GM12878 (cell line): ENCODE results near the gene GEMIN8. TPM values are rescaled to one million over a fixed set of nuclear protein-coding genes. Genes with fewer than 3 reads are reported as not detected.

ENCODE experiments used
- ATAC-seq: fragments of 200-7000 bp; cut with Tn5 transposase; 3 replicates; pipeline ENCODE4 v1.9.1; 2020; ENCODE audit warnings: mild to moderate bottlenecking, moderate library complexity
- BruUV-seq: library from RNA; stranded (reverse); fragments of 400-500 nt; replicated peaks from 2 replicates; lab custom pipeline; 2021; lab: Mats Ljungman, UMichigan
- CTCF ChIA-PET: fragments of 300-600 bp; sonication (Branson Sonifier 250); formaldehyde crosslinking; extraction: SDS; loops from one replicate; lab custom pipeline; 2021; ENCODE audit warnings: inconsistent platforms; lab: Yijun Ruan, JAX
- POLR2A ChIA-PET: fragments of 350-600 bp; formaldehyde crosslinking; extraction: SDS; loops from one replicate; lab custom pipeline; 2021; ENCODE audit warnings: inconsistent platforms; lab: Charles Lee
- RAD21 ChIA-PET: fragments of 300-600 bp; sonication (Branson Sonifier 250); formaldehyde crosslinking; loops from one replicate; lab custom pipeline; 2023; ENCODE audit warnings: antibody characterized with exemption; ENCODE audit not compliant: unreplicated experiment; lab: Charles Lee
- SMC1A ChIA-PET: fragments of 300-600 bp; sonication (Branson Sonifier 250); formaldehyde crosslinking; loops from one replicate; lab custom pipeline; 2023; ENCODE audit not compliant: unreplicated experiment, uncharacterized antibody; lab: Charles Lee
- DNase-seq: peaks from one replicate; pipeline ENCODE4 v3.0.0-alpha.2; 2011; ENCODE audit warnings: low read depth, low spot score
- FAIRE-seq: peaks from 3 replicates; lab custom pipeline; 2011; peaks lifted over from hg19 to GRCh38; lab: Jason Lieb, UNC
- H2AFZ ChIP-seq: 2 replicates; pipeline ENCODE4 v1.6.0; 2011; ENCODE audit warnings: low read depth, low read length, control low read depth; ENCODE audit not compliant: control insufficient read depth
- H3K27ac ChIP-seq: 2 replicates; pipeline ENCODE4 v1.5.1; 2011; ENCODE audit warnings: control low read depth; ENCODE audit not compliant: control insufficient read depth, insufficient read depth
- H3K27me3 ChIP-seq, 2 experiments: replicated peaks in 1 of 2; 2 replicates each; pipeline versions ENCODE4 v1.6.0 to v1.6.1; 2011; ENCODE audit warnings: low read length in 1 of 2; ENCODE audit not compliant: control insufficient read depth in 2 of 2, insufficient read depth in 2 of 2
- H3K36me3 ChIP-seq, 2 experiments: 2 replicates each; pipeline ENCODE4 v1.5.1; 2011; ENCODE audit warnings: low read length in 1 of 2; ENCODE audit not compliant: control insufficient read depth in 2 of 2, insufficient read depth in 2 of 2
- H3K4me1 ChIP-seq: 2 replicates; pipeline ENCODE4 v1.6.1; 2011; ENCODE audit warnings: mild to moderate bottlenecking, low read length, moderate library complexity, mixed read lengths; ENCODE audit not compliant: control insufficient read depth, insufficient read depth
- H3K4me2 ChIP-seq: 2 replicates; pipeline ENCODE4 v1.6.0; 2011; ENCODE audit warnings: control low read depth; ENCODE audit not compliant: control insufficient read depth, insufficient read depth
- H3K4me3 ChIP-seq: fragments of 200-600 bp; sonication (generic); 2 replicates; pipeline ENCODE4 v1.5.1; 2016
- H3K79me2 ChIP-seq: 2 replicates; pipeline ENCODE4 v1.6.0; 2011; ENCODE audit warnings: low read length; ENCODE audit not compliant: control insufficient read depth, insufficient read depth
- H3K9ac ChIP-seq: 2 replicates; pipeline ENCODE4 v1.8.0; 2011; ENCODE audit warnings: low read length, control low read depth, mixed read lengths; ENCODE audit not compliant: control insufficient read depth, insufficient read depth
- H3K9me3 ChIP-seq: replicated peaks from 3 replicates; pipeline ENCODE4 v1.5.1; 2011; ENCODE audit warnings: mild to moderate bottlenecking, low read length; ENCODE audit not compliant: control insufficient read depth, insufficient read depth
- H4K20me1 ChIP-seq: 2 replicates; pipeline ENCODE4 v1.6.0; 2011; ENCODE audit not compliant: control insufficient read depth, insufficient read depth
- ASH2L ChIP-seq: fragments of 300-600, 200-600 bp; sonication (generic); IDR thresholded peaks from 2 replicates; pipeline ENCODE4 v1.6.1; 2017; ENCODE audit warnings: low read depth, mild to moderate bottlenecking, borderline replicate concordance
- BCL11A ChIP-seq: IDR thresholded peaks from 2 replicates; pipeline ENCODE4 v1.6.1; 2011; ENCODE audit warnings: low read depth, low read length
- CBFB ChIP-seq: IDR thresholded peaks from 2 replicates; pipeline ENCODE4 v1.6.1; 2016; ENCODE audit warnings: antibody characterized with exemption, low read depth
- CEBPB ChIP-seq, 2 experiments: fragments of 150-350 bp in 1 of 2; IDR thresholded peaks; 2 replicates each; pipeline ENCODE4 v1.6.1; 2012 to 2014; ENCODE audit warnings: low read depth in 2 of 2, low read length in 2 of 2, borderline replicate concordance in 1 of 2, inconsistent platforms in 1 of 2
- CHD4 ChIP-seq: fragments of 200-600 bp; sonication (generic); IDR thresholded peaks from 2 replicates; pipeline ENCODE4 v1.6.1; 2016; ENCODE audit warnings: mild to moderate bottlenecking
- EED ChIP-seq: sonication (generic); IDR thresholded peaks from 2 replicates; pipeline ENCODE4 v1.6.1; 2016; ENCODE audit warnings: antibody characterized with exemption, low read depth
- HCFC1 ChIP-seq: fragments of 150-350 bp; IDR thresholded peaks from 2 replicates; pipeline ENCODE4 v1.6.1; 2014; ENCODE audit warnings: low read length
- MYC ChIP-seq: IDR thresholded peaks from 2 replicates; pipeline ENCODE4 v1.6.1; 2011; ENCODE audit warnings: mild to moderate bottlenecking, low read length, moderate library complexity, inconsistent platforms; ENCODE audit not compliant: insufficient read depth, insufficient replicate concordance, insufficient read length, severe bottlenecking
- RFX5 ChIP-seq: IDR thresholded peaks from 2 replicates; pipeline ENCODE4 v1.6.1; 2011; ENCODE audit warnings: low read depth, low read length, improper control_type of control experiment
- SIX5 ChIP-seq: IDR thresholded peaks from 2 replicates; pipeline ENCODE4 v1.6.1; 2011; ENCODE audit warnings: mild to moderate bottlenecking, low read depth, low read length, moderate library complexity; ENCODE audit not compliant: severe bottlenecking
- SP1 ChIP-seq: IDR thresholded peaks from one replicate; pipeline ENCODE4 v1.6.1; 2011; ENCODE audit warnings: low read depth, low read length
- YBX1 ChIP-seq: fragments of 450-650 bp; IDR thresholded peaks from 2 replicates; pipeline ENCODE4 v1.6.1; 2016; ENCODE audit warnings: antibody characterized with exemption
- YY1 ChIP-seq: IDR thresholded peaks from 2 replicates; pipeline ENCODE4 v1.6.1; 2011; ENCODE audit warnings: low read depth, mild to moderate bottlenecking, low read length
- ZZZ3 ChIP-seq: IDR thresholded peaks from 2 replicates; pipeline ENCODE4 v1.6.1; 2011; ENCODE audit warnings: low read depth; ENCODE audit not compliant: control insufficient read depth, insufficient read length
- WGBS: methylation state at CpG from one replicate; pipeline ENCODE4 v1.1.6; 2016; ENCODE audit warnings: low lambda C conversion rate; ENCODE audit not compliant: insufficient replicate concordance, insufficient coverage; ENCODE audit errors: missing lambda C conversion rate; 5-methylcytosine and 5-hydroxymethylcytosine counted together
- in situ Hi-C: fragments of 300-500 bp; cut with MboI; formaldehyde crosslinking; loops from 9 replicates; pipeline ENCODE4 v1.14.3; 2018; ENCODE audit warnings: mixed read lengths
- intact Hi-C: fragments of 100-400 bp; cut with micrococcal nuclease; formaldehyde crosslinking; loops from one replicate; pipeline ENCODE4 v1.14.2; 2022; ENCODE audit not compliant: unreplicated experiment
- polyA plus RNA-seq, 11 experiments: library from polyadenylated mRNA; depleted of rRNA in 4 of 11; unstranded in 6 of 11; stranded (reverse) in 5 of 11; fragments of >200 nt; fragmentation: Nextera tagmentation in 4 of 11; fragmentation: Illumina TruSeq in 1 of 11; extraction: Ambion mirVana in 4 of 11; extraction: Trizol in 1 of 11; gene quantifications; 1 replicate in 1 of 11; 2 replicates in 10 of 11; pipeline versions ENCODE4 v1.2.1 to v1.2.3, GENCODE V29; 2011 to 2016; ENCODE audit warnings: inconsistent platforms in 2 of 11, missing spikeins in 2 of 11, low read depth in 1 of 11
- total RNA-seq, 4 experiments: library from RNA; depleted of rRNA in 3 of 4; stranded (reverse); fragments of >200 nt in 3 of 4; fragmentation: Illumina TruSeq in 1 of 4; extraction: Trizol in 1 of 4; gene quantifications; 2 replicates each; pipeline versions ENCODE4 v1.2.1 to v1.2.3, GENCODE V29; 2013 to 2021
- TF ChIP-seq, protein P1 (sequence below): fragments of 450-650 bp; IDR thresholded peaks from 2 replicates; pipeline ENCODE4 v1.6.1; 2016; ENCODE audit warnings: mild to moderate bottlenecking

Gene GEMIN8
- total and polyA plus RNA-seq, 10 of the 15 experiments (the other 5 are each of a cell fraction or from before 2014, with no cell fraction given) = 18.4 to 87.0 (median 27.7) TPM

GRCh38 chrX:14027036-14027435 lies 2.7 kb downstream of the GEMIN8 start:
- Histone ChIP-seq H3K36me3 (no peaks in the 10 kb centered on the region; a peak in 1 of 4 replicates), H3K27me3 (no peaks in the 10 kb centered on the region), H3K27ac (peak overlapping the region; percentile 53; the same call in 1 of the 2 replicates), H4K20me1 (no peaks in the 10 kb centered on the region), H3K79me2 (peaks cover 15% of the 10 kb centered on the region), H3K9me3 (peaks cover 2% of the 10 kb centered on the region; the same call in 1 of the 3 replicates), H3K4me3 (peak overlapping the region; percentile 81; the same call in 1 of the 2 replicates), H3K4me1 (peaks cover 6% of the 10 kb centered on the region), H3K4me2 (peak overlapping the region; percentile 87), H2AFZ (no peak overlapping the region), H3K9ac (no peak overlapping the region)
- TF ChIP-seq RFX5 (no peak), SIX5 (no peak), BCL11A (no peak), YY1 (0 out of 2 replicates have a peak, but pooled peaks have one; percentile 11), ASH2L (no peak), CEBPB (IDR thresholded peaks at IDR 0.05; ENCODE audit: borderline replicate concordance in 1 of 2, low read depth in 2 of 2, low read length in 2 of 2) (no peak), EED (0 out of 2 replicates have a peak, but pooled peaks have one; percentile 4), ZZZ3 (no peak), CBFB (no peak), CHD4 (no peak), MYC (no peak), HCFC1 (no peak), SP1 (no peak), YBX1 (no peak)
- TF ChIP-seq, protein P1, sequence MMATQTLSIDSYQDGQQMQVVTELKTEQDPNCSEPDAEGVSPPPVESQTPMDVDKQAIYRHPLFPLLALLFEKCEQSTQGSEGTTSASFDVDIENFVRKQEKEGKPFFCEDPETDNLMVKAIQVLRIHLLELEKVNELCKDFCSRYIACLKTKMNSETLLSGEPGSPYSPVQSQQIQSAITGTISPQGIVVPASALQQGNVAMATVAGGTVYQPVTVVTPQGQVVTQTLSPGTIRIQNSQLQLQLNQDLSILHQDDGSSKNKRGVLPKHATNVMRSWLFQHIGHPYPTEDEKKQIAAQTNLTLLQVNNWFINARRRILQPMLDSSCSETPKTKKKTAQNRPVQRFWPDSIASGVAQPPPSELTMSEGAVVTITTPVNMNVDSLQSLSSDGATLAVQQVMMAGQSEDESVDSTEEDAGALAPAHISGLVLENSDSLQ = no peak
- POLR2A ChIA-PET = interaction anchor here (0.5 to 1.0 kb wide), 4 partner anchors 171 to 765 kb away, joined by 3 to 4 read pairs (median 3); no protein-coding TSS in a partner anchor
- in situ Hi-C loops = loop anchor here (5.0 to 10.0 kb wide), 3 partner anchors 122 to 1072 kb away; no protein-coding TSS in a partner anchor
- SMC1A ChIA-PET = interaction anchor here (0.6 to 2.4 kb wide), 7 partner anchors 11 to 1322 kb away, joined by 3 to 9 read pairs (median 4); no protein-coding TSS in a partner anchor
- intact Hi-C loops = loop anchor here (5.0 kb wide), 1 partner anchor 175 kb away; no protein-coding TSS in a partner anchor
- CTCF ChIA-PET = interaction anchor here (1.0 to 2.6 kb wide), 5 partner anchors 127 to 520 kb away, joined by 3 to 13 read pairs (median 4); no protein-coding TSS in a partner anchor
- no TSS peak for BruUV-seq
- ATAC-seq (peak; percentile 11), FAIRE-seq (no peak), DNase-seq (no peak)
- WGBS = 100% methylated on average over 1 of the region's 1 CpG
- RAD21 ChIA-PET = interaction anchor here (1.0 to 5.2 kb wide), 5 partner anchors 275 to 368 kb away, joined by 3 to 28 read pairs (median 4); no protein-coding TSS in a partner anchor
